OCI-LY7 (cell line): ENCODE results near the gene TXNDC8. TPM values are rescaled to one million over a fixed set of nuclear protein-coding genes. Genes with fewer than 3 reads are reported as not detected.

ENCODE experiments used
- BruUV-seq: library from RNA; stranded (reverse); fragments of 400-500 nt; replicated peaks from 2 replicates; lab custom pipeline; 2021; lab: Mats Ljungman, UMichigan
- CTCF ChIA-PET: fragments of 300-600 bp; sonication (Branson Sonifier 250); formaldehyde crosslinking; loops from one replicate; lab custom pipeline; 2022; ENCODE audit warnings: antibody characterized with exemption; ENCODE audit not compliant: unreplicated experiment; lab: Charles Lee
- POLR2A ChIA-PET: fragments of 300-600 bp; sonication (Branson Sonifier 250); formaldehyde crosslinking; loops from one replicate; lab custom pipeline; 2022; ENCODE audit warnings: antibody characterized with exemption; lab: Charles Lee
- DNase-seq: peaks from one replicate; pipeline ENCODE4 v3.0.0-alpha.2; 2015; ENCODE audit warnings: low spot score
- H2AFZ ChIP-seq: fragments of 200-600 bp; sonication (generic), shearing (Covaris generic); 2 replicates; pipeline ENCODE4 v1.6.1; 2014; ENCODE audit warnings: mild to moderate bottlenecking, antibody characterized with exemption, low read length, moderate library complexity
- H3K27ac ChIP-seq: fragments of 200-600 bp; sonication (generic); 2 replicates; pipeline ENCODE4 v1.5.1; 2014; ENCODE audit warnings: mixed run types, low read depth, mild to moderate bottlenecking, moderate library complexity, low read length, inconsistent platforms; ENCODE audit not compliant: poor library complexity, severe bottlenecking
- H3K36me3 ChIP-seq: fragments of 200-600 bp; sonication (generic); 2 replicates; pipeline ENCODE4 v1.6.1; 2014; ENCODE audit warnings: mild to moderate bottlenecking, antibody characterized with exemption, low read length, moderate library complexity, mixed read lengths; ENCODE audit not compliant: insufficient read depth
- H3K4me1 ChIP-seq: fragments of 200-600 bp; sonication (generic); 2 replicates; pipeline ENCODE4 v1.5.1; 2014; ENCODE audit warnings: mild to moderate bottlenecking, low read length; ENCODE audit not compliant: insufficient read depth, poor library complexity, severe bottlenecking
- H3K4me2 ChIP-seq: fragments of 200-600 bp; sonication (generic); 2 replicates; pipeline ENCODE4 v1.6.1; 2014; ENCODE audit warnings: mild to moderate bottlenecking, low read length
- H3K4me3 ChIP-seq: fragments of 200-600 bp; sonication (generic); 2 replicates; pipeline ENCODE4 v1.5.1; 2014; ENCODE audit warnings: mild to moderate bottlenecking, low read depth, low read length; ENCODE audit not compliant: poor library complexity, severe bottlenecking
- H3K79me2 ChIP-seq: fragments of 200-600 bp; sonication (generic); 2 replicates; pipeline ENCODE4 v1.6.1; 2016; ENCODE audit warnings: low read depth, mild to moderate bottlenecking, low read length, moderate library complexity, mixed read lengths; ENCODE audit not compliant: insufficient read depth
- H3K9me2 ChIP-seq: fragments of 200-600 bp; sonication (generic); 2 replicates; pipeline ENCODE4 v1.6.1; 2016; ENCODE audit warnings: mild to moderate bottlenecking, low read length, mixed read lengths; ENCODE audit not compliant: insufficient read depth
- H3K9me3 ChIP-seq: fragments of 200-600 bp; sonication (generic); 2 replicates; pipeline ENCODE4 v1.6.1; 2014; ENCODE audit warnings: mild to moderate bottlenecking, mixed run types, low read length, mixed read lengths
- H4K20me1 ChIP-seq: fragments of 200-600 bp; sonication (generic); 2 replicates; pipeline ENCODE4 v1.6.1; 2014; ENCODE audit warnings: mild to moderate bottlenecking, antibody characterized with exemption, low read length, moderate library complexity, mixed read lengths; ENCODE audit not compliant: insufficient read depth
- CTCF ChIP-seq: fragments of 200-600 bp; sonication (generic); conservative IDR thresholded peaks from 2 replicates; pipeline ENCODE4 v1.5.1; 2014; ENCODE audit warnings: mild to moderate bottlenecking, antibody characterized with exemption, low read length, moderate library complexity, mixed read lengths
- EZH2phosphoT487 ChIP-seq: fragments of 200-600 bp; sonication (generic); IDR thresholded peaks from 2 replicates; pipeline ENCODE4 v1.6.1; 2018; ENCODE audit warnings: low read depth, borderline replicate concordance, mild to moderate bottlenecking, mixed run types, antibody characterized with exemption, low read length, moderate library complexity, mixed read lengths
- intact Hi-C: fragments of 100-400 bp; cut with micrococcal nuclease; formaldehyde crosslinking; loops from one replicate; pipeline ENCODE4 v1.10.0; 2022; ENCODE audit not compliant: unreplicated experiment
- total RNA-seq, 2 experiments: library from RNA; depleted of rRNA in 1 of 2; stranded (reverse); fragments of >200 nt in 1 of 2; shearing (Covaris generic) in 1 of 2; gene quantifications; 2 replicates each; pipeline ENCODE4 v1.2.3, GENCODE V29; 2014 to 2022

TXNDC8 gene
- total RNA-seq, 2 experiments from 2014 or later = not detected

DNA sequence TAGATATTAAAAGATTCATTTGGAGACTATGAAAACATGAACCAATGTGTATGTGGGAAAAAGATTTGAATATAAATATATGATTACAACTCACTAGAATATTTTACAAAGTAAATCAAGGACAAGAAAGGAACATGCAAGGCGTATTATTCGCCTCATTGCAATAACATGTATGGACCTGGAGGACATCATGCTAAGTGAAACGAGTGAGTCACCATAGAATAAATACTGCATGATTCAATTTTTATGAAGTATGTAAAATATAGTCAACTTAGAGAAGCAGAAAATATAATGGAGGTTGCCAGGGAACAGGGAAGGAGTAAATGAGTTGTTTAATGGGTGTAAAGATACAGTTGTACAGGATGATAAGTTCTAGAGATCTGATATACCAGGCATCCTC, 4.9 kb downstream of the TXNDC8 start:
- Histone ChIP-seq H3K27ac (no peak overlapping the region), H3K4me3 (no peak overlapping the region), H3K4me2 (no peak overlapping the region), H2AFZ (no peak overlapping the region), H3K9me2 (no peaks in the 10 kb centered on the region), H3K79me2 (no peaks in the 10 kb centered on the region), H4K20me1 (no peaks in the 10 kb centered on the region), H3K36me3 (no peaks in the 10 kb centered on the region), H3K9me3 (no peaks in the 10 kb centered on the region), H3K4me1 (no peaks in the 10 kb centered on the region)
- POLR2A ChIA-PET = no interaction called here
- BruUV-seq = no TSS peak
- DNase-seq = no peak
- CTCF ChIA-PET = no interaction called here
- intact Hi-C loops = no loop called here
- TF ChIP-seq EZH2phosphoT487 (no peak), CTCF (no peak)

DNA sequence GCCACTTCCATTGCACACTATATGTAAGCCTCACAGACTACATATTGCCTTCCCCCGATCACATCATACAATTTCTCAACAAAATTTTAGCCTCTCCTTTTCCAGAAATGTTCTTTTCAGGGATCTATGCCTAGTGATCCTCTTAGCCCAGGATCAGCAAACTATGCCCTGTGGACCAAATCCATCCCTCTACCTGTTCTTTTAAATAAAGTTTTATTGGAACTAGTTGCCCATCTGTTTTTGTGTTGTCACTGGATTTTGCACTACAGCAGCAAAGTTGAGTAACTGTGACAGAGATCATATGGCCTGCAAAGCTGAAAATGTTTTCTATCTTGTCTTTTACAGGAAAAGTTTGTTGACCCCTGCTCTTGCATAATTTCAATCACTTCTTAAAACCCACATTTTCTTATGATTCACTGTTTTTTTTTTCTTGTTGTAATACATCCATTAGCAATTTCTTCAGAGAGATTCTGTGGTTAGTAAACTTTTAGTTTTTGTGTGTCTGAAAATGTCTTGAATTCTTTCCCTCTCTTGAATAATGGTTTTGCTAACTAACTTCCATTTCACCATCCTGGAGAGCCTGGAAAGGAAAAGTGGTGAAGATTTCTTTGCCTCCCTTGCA, 7.1 kb downstream of the TXNDC8 start:
- H3K27ac ChIP-seq = no peak overlapping the region
- no peak overlapping the region for H2AFZ ChIP-seq
- no peaks in the 10 kb centered on the region for H3K36me3 ChIP-seq
- H3K4me3 ChIP-seq = no peak overlapping the region
- intact Hi-C loops = no loop called here
- H3K9me3 ChIP-seq = no peaks in the 10 kb centered on the region
- H4K20me1 ChIP-seq = no peaks in the 10 kb centered on the region
- no peak for DNase-seq
- no peaks in the 10 kb centered on the region for H3K9me2 ChIP-seq
- ChIA-PET POLR2A (no interaction called here), CTCF (no interaction called here)
- H3K4me2 ChIP-seq = no peak overlapping the region
- H3K79me2 ChIP-seq = no peaks in the 10 kb centered on the region
- BruUV-seq = no TSS peak
- no peak for TF ChIP-seq CTCF
- no peak for TF ChIP-seq EZH2phosphoT487
- H3K4me1 ChIP-seq = no peaks in the 10 kb centered on the region

- intact Hi-C loops = no loop called here
- Histone ChIP-seq H3K9me2 (no peaks in the 10 kb centered on the region), H3K4me3 (no peak overlapping the region), H3K4me1 (no peaks in the 10 kb centered on the region), H3K79me2 (no peaks in the 10 kb centered on the region), H3K27ac (no peak overlapping the region), H3K4me2 (no peak overlapping the region), H3K9me3 (no peaks in the 10 kb centered on the region), H2AFZ (no peak overlapping the region), H3K36me3 (no peaks in the 10 kb centered on the region), H4K20me1 (no peaks in the 10 kb centered on the region)
- ChIA-PET CTCF (no interaction called here), POLR2A (no interaction called here)
- no TSS peak for BruUV-seq
- no peak for DNase-seq
- no peak for TF ChIP-seq CTCF
- TF ChIP-seq EZH2phosphoT487 = no peak
Observed at GRCh38 chr9:110329639-110330230, 7.9 kb downstream of the TXNDC8 start.
